Stimulated activated naive CD8-positive, alpha-beta T cell treated with anti-CD3 and anti-CD28 coated beads, Interleukin-15, amount 100 ng/mL, for 72 hours (primary cell): ENCODE measurements around the gene AGRN.
A peak's percentile ranks its signal among the peaks of the same experiment; 100 is the strongest.
"Not testable (repeated sequence)": the region's sequence is repeated elsewhere in the genome, so short reads cannot be mapped to it uniquely, and the experiment has no call there.

Source experiments
- ATAC-seq: fragments of 150-1000 bp; cut with Tn5 transposase; 2 replicates; pipeline ENCODE4 v1.10.0; 2021; ENCODE audit warnings: mild to moderate bottlenecking, moderate library complexity
- DNase-seq, 2 donors: peaks; one replicate each; pipeline ENCODE4 v3.0.0; 2021 to 2022
- H3K27ac Mint-ChIP-seq, 2 donors: one replicate each; pipeline ENCODE4 v1.8.0; 2022; ENCODE audit warnings: mild to moderate bottlenecking in 2 of 2, mixed read lengths in 2 of 2, moderate library complexity in 2 of 2
- H3K27me3 Mint-ChIP-seq: one replicate; pipeline ENCODE4 v1.8.0; 2022; ENCODE audit warnings: mixed read lengths
- H3K4me1 Mint-ChIP-seq: one replicate; pipeline ENCODE4 v1.8.0; 2022; ENCODE audit warnings: mild to moderate bottlenecking, mixed read lengths
- H3K4me3 Mint-ChIP-seq, 2 donors: one replicate each; pipeline ENCODE4 v1.8.0; 2022; ENCODE audit warnings: mild to moderate bottlenecking in 2 of 2, mixed read lengths in 2 of 2, moderate library complexity in 1 of 2
- H3K9me3 Mint-ChIP-seq, 2 donors: one replicate each; pipeline ENCODE4 v1.8.0; 2022; ENCODE audit warnings: mixed read lengths in 2 of 2

The AGRN gene

GRCh38 chr1:1065265-1065939 lies 45.5 kb downstream of the AGRN start:
- Mint-ChIP-seq H3K9me3 (no peaks in the 10 kb centered on the region), H3K4me3 (peak overlapping the region; percentile 67 to 72), H3K4me1 (peaks cover 73% of the 10 kb centered on the region), H3K27ac (peak overlapping the region; percentile 1 to 16), H3K27me3 (peaks cover 16% of the 10 kb centered on the region)
- DNase-seq (no peak), ATAC-seq (no peak)

- peaks cover 11% of the 10 kb centered on the region for H3K27me3 Mint-ChIP-seq
- ATAC-seq, H3K27ac Mint-ChIP-seq, H3K9me3 Mint-ChIP-seq, DNase-seq: not testable (repeated sequence)
- peak overlapping the region; percentile 67 to 72 for H3K4me3 Mint-ChIP-seq
- peaks cover 71% of the 10 kb centered on the region for H3K4me1 Mint-ChIP-seq
Observed at GRCh38 chr1:1065940-1066304, 46.0 kb downstream of the AGRN start.

DNA sequence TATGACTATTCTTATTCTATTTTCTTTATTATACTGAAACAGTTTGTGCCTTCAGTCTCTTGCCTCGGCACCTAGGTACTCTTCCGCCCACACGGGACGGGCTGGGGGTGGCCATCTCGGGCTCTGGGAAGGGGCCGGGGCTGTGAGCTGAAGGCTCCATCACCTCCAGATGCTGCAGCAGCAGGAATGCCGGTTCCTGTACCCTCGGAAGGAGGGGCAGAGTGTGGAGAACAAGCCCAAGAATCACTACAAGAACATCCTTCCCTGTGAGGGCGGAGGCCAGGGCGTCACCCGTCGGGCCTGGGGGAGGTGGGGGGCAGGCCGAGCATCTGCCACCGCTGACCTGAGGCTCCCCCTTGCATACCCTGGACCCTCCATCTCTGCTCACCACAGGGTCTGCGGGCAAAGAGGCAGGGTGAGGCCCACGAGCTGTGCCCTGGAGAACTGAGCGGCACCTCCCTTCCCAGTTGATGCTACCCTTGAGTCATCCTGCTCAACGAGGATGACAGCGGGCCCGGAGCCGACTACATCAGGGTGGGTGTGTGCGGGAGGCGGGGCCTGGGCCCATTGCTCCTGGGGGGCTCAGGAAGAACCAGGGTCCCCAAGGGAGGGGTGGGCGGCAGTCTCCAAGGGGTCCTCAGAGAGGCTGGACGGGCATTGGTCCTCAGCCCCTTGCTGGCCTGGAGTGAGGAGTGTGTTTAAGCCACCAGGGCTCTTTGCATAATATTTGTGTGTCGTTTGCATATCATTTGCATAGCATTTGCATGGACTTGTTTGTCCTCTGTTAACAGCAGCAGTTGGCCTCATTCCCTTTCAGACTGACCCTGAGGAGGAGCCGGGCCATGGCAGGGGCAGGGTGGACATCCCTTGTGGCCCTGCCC lies 46.7 kb downstream of the AGRN start:
- Mint-ChIP-seq H3K4me3 (peak overlapping the region; percentile 37 to 55), H3K4me1 (peaks cover 64% of the 10 kb centered on the region), H3K27ac (peak overlapping the region; percentile 8 to 34), H3K9me3 (no peaks in the 10 kb centered on the region), H3K27me3 (peaks cover 8% of the 10 kb centered on the region)
- ATAC-seq = no peak
- no peak for DNase-seq

DNA sequence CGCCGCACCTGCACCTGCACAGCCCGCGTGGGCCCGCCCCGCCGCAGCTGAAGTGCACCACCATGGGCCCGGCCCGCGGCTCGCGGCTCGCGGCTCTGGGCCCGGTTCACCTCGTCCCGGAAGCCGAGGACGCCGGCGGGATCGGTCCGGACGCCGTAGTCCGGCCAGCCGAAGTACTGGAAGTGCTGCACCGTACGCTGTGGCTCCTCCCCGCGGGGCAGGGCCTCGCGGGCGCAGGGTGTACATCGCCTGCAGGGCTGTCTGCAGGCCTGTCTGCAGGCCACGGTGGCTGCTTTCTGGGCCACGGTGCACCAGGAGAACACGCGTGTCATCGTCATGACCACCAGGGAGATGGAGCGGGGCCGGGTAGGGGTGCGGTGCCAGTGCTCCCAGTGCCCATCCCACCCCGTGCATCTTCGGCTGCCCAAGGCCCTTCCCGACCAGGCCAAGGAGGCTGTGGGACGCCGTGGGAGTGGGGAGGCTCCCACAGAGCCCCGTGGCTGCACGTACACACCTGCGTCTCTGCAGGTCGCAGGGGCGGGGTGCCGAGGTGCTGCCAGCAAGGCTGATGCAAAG lies 47.5 kb downstream of the AGRN start:
- DNase-seq = no peak
- peaks cover 9% of the 10 kb centered on the region for H3K27me3 Mint-ChIP-seq
- H3K4me3 Mint-ChIP-seq = peak overlapping the region; percentile 29 to 87
- ATAC-seq = no peak
- no peaks in the 10 kb centered on the region for H3K9me3 Mint-ChIP-seq
- H3K27ac Mint-ChIP-seq = no peak overlapping the region
- H3K4me1 Mint-ChIP-seq = peaks cover 61% of the 10 kb centered on the region

GRCh38 chr1:1067860-1068516 lies 48.1 kb downstream of the AGRN start:
- no peak for ATAC-seq
- Mint-ChIP-seq H3K4me3 (peak overlapping the region; percentile 83 to 87), H3K4me1 (peaks cover 55% of the 10 kb centered on the region), H3K27me3 (peaks cover 15% of the 10 kb centered on the region), H3K9me3 (no peaks in the 10 kb centered on the region), H3K27ac (peak overlapping the region in 1 of 2 donors; percentile 93)
- DNase-seq = no peak

GRCh38 chr1:1068517-1069055 lies 48.7 kb downstream of the AGRN start:
- ATAC-seq (peak; percentile 6), DNase-seq (no peak)
- H3K4me3 Mint-ChIP-seq = peak overlapping the region; percentile 83 to 87
- H3K27ac Mint-ChIP-seq = peak overlapping the region in 1 of 2 donors; percentile 93
- no peaks in the 10 kb centered on the region for H3K9me3 Mint-ChIP-seq
- peaks cover 49% of the 10 kb centered on the region for H3K4me1 Mint-ChIP-seq
- H3K27me3 Mint-ChIP-seq = peaks cover 16% of the 10 kb centered on the region

DNA sequence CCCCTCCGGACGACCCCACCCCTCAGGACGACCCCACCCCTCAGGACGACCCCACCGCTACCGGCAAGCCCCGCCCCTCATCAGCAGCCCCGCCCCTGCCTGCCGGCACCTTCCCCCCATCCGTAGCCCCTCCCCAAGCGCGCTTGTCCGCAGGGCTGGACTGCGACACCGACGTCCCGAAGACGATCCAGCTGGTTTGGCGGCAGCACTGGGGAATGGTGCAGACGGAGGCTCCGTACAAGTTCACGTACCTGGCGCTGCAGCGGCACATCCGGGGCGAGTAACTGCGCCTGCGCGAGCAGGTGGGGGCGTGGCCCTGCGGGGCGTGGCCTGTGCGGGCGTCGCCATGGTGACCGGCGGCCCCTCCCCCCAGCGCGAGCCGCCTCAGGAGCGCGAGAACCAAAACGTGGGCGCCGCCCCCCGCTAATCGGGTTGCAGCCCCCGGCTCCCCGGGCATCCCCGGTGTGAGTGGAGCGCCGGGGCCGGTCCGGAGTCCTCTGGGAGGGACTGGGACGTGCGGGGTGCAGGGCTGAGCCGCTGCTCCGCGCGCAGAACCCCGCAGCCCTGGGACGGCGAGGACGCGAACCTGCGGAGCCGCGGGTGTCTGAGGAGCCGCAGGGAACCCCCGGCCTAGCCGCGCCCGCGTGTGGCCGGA lies 49.3 kb downstream of the AGRN start:
- ATAC-seq = peak; percentile 34
- peaks cover 18% of the 10 kb centered on the region for H3K27me3 Mint-ChIP-seq
- H3K4me1 Mint-ChIP-seq = peaks cover 46% of the 10 kb centered on the region
- H3K27ac Mint-ChIP-seq = peak overlapping the region in 1 of 2 donors; percentile 87
- H3K9me3 Mint-ChIP-seq = no peaks in the 10 kb centered on the region
- peak; percentile 90 to 92 for DNase-seq
- H3K4me3 Mint-ChIP-seq = peak overlapping the region; percentile 81 to 83

- H3K27ac Mint-ChIP-seq = no peak overlapping the region
- H3K9me3 Mint-ChIP-seq = no peaks in the 10 kb centered on the region
- H3K4me3 Mint-ChIP-seq = peak overlapping the region in 1 of 2 donors; percentile 61
- H3K27me3 Mint-ChIP-seq = peaks cover 26% of the 10 kb centered on the region
- peaks cover 42% of the 10 kb centered on the region for H3K4me1 Mint-ChIP-seq
- DNase-seq (no peak), ATAC-seq (peak; percentile 3)
Observed at GRCh38 chr1:1069711-1070676, 50.1 kb downstream of the AGRN start.

DNA sequence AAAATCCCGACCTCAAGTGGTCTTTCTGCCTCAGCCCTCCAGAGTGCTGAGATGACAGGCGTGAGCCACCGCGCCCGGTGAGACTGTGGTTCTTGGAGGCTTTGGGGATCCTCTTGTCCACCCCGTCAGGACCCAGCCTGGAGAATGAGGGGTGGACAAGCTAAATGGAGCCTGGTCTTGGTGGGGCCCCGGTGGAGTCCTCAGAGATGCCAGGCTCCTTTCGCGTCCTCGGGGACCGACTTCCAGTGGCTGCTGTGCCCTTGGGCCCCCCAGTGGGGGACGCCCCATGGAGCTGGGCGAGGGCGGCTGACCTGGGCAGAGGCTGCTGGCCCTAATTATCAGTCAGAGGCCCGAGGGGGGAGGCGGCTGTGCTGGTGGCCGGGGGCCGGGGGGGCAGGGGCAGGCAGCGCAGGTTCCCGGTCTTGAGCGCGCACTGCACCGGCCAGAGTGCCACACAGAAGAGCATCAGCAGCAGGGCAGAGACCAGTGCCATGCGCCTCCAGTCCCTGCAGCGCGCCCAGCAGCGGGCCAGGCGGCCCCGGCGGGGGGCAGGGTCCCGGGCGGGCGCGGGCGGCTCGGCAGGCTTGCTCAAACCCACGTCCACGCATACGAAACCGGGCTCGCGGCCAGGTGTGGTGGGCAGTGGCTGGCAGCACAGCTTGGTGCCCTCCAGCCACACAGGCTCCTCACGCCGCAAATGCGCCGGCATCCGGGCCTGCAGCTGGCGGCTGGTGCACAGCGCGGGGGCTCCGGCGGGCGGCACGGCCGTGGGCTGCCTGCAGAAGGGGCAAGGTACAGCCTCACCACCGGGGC lies 51.8 kb downstream of the AGRN start:
- no peaks in the 10 kb centered on the region for H3K9me3 Mint-ChIP-seq
- no peak overlapping the region for H3K4me3 Mint-ChIP-seq
- H3K4me1 Mint-ChIP-seq = peaks cover 26% of the 10 kb centered on the region
- H3K27me3 Mint-ChIP-seq = peaks cover 33% of the 10 kb centered on the region
- no peak for DNase-seq
- no peak for ATAC-seq
- peak overlapping the region in 1 of 2 donors; percentile 48 for H3K27ac Mint-ChIP-seq

GRCh38 chr1:1072299-1072848 lies 52.5 kb downstream of the AGRN start:
- Mint-ChIP-seq H3K27ac (peak overlapping the region in 1 of 2 donors; percentile 76), H3K27me3 (peaks cover 33% of the 10 kb centered on the region), H3K9me3 (no peaks in the 10 kb centered on the region), H3K4me3 (peak overlapping the region in 1 of 2 donors; percentile 15), H3K4me1 (peaks cover 22% of the 10 kb centered on the region)
- ATAC-seq (no peak), DNase-seq (no peak)

DNA sequence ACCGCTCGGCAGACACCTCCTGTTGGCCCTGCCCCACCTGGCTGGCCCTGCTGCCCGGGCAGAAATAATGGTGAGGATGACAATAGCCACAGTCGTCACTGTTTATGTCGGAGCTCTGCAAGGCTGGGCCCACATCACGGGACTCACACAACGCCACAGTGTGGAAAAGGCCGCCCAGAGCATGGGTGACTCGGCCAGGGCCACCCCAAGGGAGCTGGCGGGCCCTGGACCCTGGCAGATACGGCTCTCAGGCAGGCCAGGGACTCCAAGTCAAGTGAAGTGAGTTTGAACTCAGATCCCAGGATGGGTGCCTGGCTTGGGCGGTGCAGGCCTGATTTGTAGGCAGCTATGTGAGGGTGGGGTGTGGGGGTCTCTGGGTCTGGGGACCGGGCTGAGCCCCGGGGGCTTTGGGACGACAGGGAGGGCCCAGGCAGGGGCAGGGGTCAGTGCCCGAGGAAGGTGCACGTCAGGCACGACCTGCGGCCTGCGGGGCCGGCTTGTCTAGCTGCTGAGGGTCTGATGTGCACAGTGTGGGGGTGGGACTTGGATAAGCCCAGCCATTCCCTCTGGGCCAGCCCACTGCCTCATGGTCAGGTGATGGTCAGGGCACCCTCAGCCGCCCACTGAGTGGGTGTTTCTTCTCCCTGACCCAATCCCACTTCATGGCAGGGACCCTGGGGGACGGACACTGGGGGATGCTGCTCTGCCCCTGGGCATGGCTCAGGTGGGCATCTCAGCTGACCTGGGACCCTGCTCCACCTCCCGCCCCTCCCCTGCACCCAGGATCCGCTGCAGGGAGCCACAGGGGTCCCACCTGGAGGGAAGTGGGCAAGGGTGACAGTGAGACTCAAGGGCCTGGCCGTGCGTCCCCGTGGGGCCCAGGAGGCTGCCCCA lies 53.2 kb downstream of the AGRN start:
- no peak for DNase-seq
- no peaks in the 10 kb centered on the region for H3K9me3 Mint-ChIP-seq
- H3K27ac Mint-ChIP-seq = peak overlapping the region in 1 of 2 donors; percentile 76
- H3K27me3 Mint-ChIP-seq = peaks cover 33% of the 10 kb centered on the region
- no peak for ATAC-seq
- H3K4me1 Mint-ChIP-seq = peaks cover 15% of the 10 kb centered on the region
- peak overlapping the region in 1 of 2 donors; percentile 15 for H3K4me3 Mint-ChIP-seq
